Measurements from ENCODE around the gene ATRX.
"Not testable (repeated sequence)": the region's sequence is repeated elsewhere in the genome, so short reads cannot be mapped to it uniquely, and the experiment has no call there.

ATRX gene

GRCh38 chrX:77731821-77732419, 54.1 kb downstream of the ATRX start:
- DNase-seq (ENCODE audit: low read depth in 3 of 3, low spot score in 1 of 3) = no peak

GRCh38 chrX:77726095-77726494, 59.9 kb downstream of the ATRX start:
- not testable (repeated sequence) for DNase-seq (ENCODE audit: low read depth in 3 of 3, low spot score in 1 of 3)

GRCh38 chrX:77723681-77724080, 62.3 kb downstream of the ATRX start:
- no peak for DNase-seq (ENCODE audit: low read depth in 3 of 3, low spot score in 1 of 3)

- DNase-seq (ENCODE audit: low read depth in 3 of 3, low spot score in 1 of 3) = no peak
Measured at GRCh38 chrX:77719388-77719787, 66.6 kb downstream of the ATRX start.

GRCh38 chrX:77704881-77705280, 81.1 kb downstream of the ATRX start:
- DNase-seq (ENCODE audit: low read depth in 3 of 3, low spot score in 1 of 3) = no peak

- no peak for DNase-seq (ENCODE audit: low read depth in 3 of 3, low spot score in 1 of 3)
Measured at GRCh38 chrX:77698242-77698641, 87.8 kb downstream of the ATRX start.

GRCh38 chrX:77694491-77694890, 91.5 kb downstream of the ATRX start:
- DNase-seq (ENCODE audit: low read depth in 3 of 3, low spot score in 1 of 3) = no peak

- DNase-seq (ENCODE audit: low read depth in 3 of 3, low spot score in 1 of 3) = no peak
Measured at GRCh38 chrX:77693594-77693993, 92.4 kb downstream of the ATRX start.

- DNase-seq (ENCODE audit: low read depth in 3 of 3, low spot score in 1 of 3) = no peak
Measured at GRCh38 chrX:77691916-77692315, 94.1 kb downstream of the ATRX start.

GRCh38 chrX:77689376-77689775, 96.6 kb downstream of the ATRX start:
- DNase-seq (ENCODE audit: low read depth in 3 of 3, low spot score in 1 of 3) = no peak

- DNase-seq (ENCODE audit: low read depth in 3 of 3, low spot score in 1 of 3) = not testable (repeated sequence)
Measured at GRCh38 chrX:77685683-77686082, 100.3 kb downstream of the ATRX start.

GRCh38 chrX:77679144-77679543, 106.9 kb downstream of the ATRX start:
- DNase-seq (ENCODE audit: low read depth in 3 of 3, low spot score in 1 of 3) = no peak

GRCh38 chrX:77675986-77676385, 110.0 kb downstream of the ATRX start:
- DNase-seq (ENCODE audit: low read depth in 3 of 3, low spot score in 1 of 3) = no peak

GRCh38 chrX:77668391-77669237, 117.4 kb downstream of the ATRX start:
- no peak for DNase-seq (ENCODE audit: low read depth in 3 of 3, low spot score in 1 of 3)

GRCh38 chrX:77658886-77659285, 127.1 kb downstream of the ATRX start:
- DNase-seq (ENCODE audit: low read depth in 3 of 3, low spot score in 1 of 3) = no peak

- DNase-seq (ENCODE audit: low read depth in 3 of 3, low spot score in 1 of 3) = no peak
Measured at GRCh38 chrX:77652095-77652494, 133.9 kb downstream of the ATRX start.

GRCh38 chrX:77640702-77641101, 145.3 kb downstream of the ATRX start:
- no peak for DNase-seq (ENCODE audit: low read depth in 3 of 3, low spot score in 1 of 3)

GRCh38 chrX:77639820-77640219, 146.2 kb downstream of the ATRX start:
- no peak for DNase-seq (ENCODE audit: low read depth in 3 of 3, low spot score in 1 of 3)

- no peak for DNase-seq (ENCODE audit: low read depth in 3 of 3, low spot score in 1 of 3)
Measured at GRCh38 chrX:77638397-77638796, 147.6 kb downstream of the ATRX start.

- DNase-seq (ENCODE audit: low read depth in 3 of 3, low spot score in 1 of 3) = no peak
Measured at GRCh38 chrX:77635373-77635772, 150.6 kb downstream of the ATRX start.

- no peak for DNase-seq (ENCODE audit: low read depth in 3 of 3, low spot score in 1 of 3)
Measured at GRCh38 chrX:77628294-77629025, 157.6 kb downstream of the ATRX start.

GRCh38 chrX:77622672-77623071, 163.3 kb downstream of the ATRX start:
- no peak for DNase-seq (ENCODE audit: low read depth in 3 of 3, low spot score in 1 of 3)
